ENCODE measurements around the gene JARID2. TPM values are rescaled to one million over a fixed set of nuclear protein-coding genes. Genes with fewer than 3 reads are reported as not detected.

Gene JARID2
- total and polyA plus RNA-seq, 2 of the 8 experiments (the other 6 are each of a cell fraction or from before 2014, with no cell fraction given) = 60.1 to 239 TPM

DNA sequence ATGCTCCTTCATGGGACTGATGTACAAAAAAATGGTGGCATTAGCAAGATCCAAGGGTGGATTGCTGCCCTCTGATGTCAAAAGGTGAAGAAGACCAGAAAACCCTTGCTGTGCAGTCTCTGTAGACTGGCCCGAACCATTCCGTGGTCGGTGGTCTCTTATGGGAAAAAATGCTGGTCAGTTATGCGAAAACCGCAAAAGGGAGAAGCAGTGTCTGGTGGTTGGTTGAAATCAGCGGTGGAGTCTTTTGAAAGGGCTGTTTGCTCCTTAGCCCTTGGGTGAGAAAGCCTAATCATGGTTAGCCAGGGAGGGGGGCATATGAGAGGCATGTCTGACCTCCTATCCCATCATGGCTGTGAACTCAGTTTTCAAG is 308.8 kb downstream of the JARID2 start (continued):
- TF ChIP-seq, protein P1, sequence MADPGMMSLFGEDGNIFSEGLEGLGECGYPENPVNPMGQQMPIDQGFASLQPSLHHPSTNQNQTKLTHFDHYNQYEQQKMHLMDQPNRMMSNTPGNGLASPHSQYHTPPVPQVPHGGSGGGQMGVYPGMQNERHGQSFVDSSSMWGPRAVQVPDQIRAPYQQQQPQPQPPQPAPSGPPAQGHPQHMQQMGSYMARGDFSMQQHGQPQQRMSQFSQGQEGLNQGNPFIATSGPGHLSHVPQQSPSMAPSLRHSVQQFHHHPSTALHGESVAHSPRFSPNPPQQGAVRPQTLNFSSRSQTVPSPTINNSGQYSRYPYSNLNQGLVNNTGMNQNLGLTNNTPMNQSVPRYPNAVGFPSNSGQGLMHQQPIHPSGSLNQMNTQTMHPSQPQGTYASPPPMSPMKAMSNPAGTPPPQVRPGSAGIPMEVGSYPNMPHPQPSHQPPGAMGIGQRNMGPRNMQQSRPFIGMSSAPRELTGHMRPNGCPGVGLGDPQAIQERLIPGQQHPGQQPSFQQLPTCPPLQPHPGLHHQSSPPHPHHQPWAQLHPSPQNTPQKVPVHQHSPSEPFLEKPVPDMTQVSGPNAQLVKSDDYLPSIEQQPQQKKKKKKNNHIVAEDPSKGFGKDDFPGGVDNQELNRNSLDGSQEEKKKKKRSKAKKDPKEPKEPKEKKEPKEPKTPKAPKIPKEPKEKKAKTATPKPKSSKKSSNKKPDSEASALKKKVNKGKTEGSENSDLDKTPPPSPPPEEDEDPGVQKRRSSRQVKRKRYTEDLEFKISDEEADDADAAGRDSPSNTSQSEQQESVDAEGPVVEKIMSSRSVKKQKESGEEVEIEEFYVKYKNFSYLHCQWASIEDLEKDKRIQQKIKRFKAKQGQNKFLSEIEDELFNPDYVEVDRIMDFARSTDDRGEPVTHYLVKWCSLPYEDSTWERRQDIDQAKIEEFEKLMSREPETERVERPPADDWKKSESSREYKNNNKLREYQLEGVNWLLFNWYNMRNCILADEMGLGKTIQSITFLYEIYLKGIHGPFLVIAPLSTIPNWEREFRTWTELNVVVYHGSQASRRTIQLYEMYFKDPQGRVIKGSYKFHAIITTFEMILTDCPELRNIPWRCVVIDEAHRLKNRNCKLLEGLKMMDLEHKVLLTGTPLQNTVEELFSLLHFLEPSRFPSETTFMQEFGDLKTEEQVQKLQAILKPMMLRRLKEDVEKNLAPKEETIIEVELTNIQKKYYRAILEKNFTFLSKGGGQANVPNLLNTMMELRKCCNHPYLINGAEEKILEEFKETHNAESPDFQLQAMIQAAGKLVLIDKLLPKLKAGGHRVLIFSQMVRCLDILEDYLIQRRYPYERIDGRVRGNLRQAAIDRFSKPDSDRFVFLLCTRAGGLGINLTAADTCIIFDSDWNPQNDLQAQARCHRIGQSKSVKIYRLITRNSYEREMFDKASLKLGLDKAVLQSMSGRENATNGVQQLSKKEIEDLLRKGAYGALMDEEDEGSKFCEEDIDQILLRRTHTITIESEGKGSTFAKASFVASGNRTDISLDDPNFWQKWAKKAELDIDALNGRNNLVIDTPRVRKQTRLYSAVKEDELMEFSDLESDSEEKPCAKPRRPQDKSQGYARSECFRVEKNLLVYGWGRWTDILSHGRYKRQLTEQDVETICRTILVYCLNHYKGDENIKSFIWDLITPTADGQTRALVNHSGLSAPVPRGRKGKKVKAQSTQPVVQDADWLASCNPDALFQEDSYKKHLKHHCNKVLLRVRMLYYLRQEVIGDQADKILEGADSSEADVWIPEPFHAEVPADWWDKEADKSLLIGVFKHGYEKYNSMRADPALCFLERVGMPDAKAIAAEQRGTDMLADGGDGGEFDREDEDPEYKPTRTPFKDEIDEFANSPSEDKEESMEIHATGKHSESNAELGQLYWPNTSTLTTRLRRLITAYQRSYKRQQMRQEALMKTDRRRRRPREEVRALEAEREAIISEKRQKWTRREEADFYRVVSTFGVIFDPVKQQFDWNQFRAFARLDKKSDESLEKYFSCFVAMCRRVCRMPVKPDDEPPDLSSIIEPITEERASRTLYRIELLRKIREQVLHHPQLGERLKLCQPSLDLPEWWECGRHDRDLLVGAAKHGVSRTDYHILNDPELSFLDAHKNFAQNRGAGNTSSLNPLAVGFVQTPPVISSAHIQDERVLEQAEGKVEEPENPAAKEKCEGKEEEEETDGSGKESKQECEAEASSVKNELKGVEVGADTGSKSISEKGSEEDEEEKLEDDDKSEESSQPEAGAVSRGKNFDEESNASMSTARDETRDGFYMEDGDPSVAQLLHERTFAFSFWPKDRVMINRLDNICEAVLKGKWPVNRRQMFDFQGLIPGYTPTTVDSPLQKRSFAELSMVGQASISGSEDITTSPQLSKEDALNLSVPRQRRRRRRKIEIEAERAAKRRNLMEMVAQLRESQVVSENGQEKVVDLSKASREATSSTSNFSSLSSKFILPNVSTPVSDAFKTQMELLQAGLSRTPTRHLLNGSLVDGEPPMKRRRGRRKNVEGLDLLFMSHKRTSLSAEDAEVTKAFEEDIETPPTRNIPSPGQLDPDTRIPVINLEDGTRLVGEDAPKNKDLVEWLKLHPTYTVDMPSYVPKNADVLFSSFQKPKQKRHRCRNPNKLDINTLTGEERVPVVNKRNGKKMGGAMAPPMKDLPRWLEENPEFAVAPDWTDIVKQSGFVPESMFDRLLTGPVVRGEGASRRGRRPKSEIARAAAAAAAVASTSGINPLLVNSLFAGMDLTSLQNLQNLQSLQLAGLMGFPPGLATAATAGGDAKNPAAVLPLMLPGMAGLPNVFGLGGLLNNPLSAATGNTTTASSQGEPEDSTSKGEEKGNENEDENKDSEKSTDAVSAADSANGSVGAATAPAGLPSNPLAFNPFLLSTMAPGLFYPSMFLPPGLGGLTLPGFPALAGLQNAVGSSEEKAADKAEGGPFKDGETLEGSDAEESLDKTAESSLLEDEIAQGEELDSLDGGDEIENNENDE (IDR thresholded peaks at IDR 0.05; ENCODE audit: insufficient replicate concordance, low read length) = no peak
- no peak for TF ChIP-seq MAFK (IDR thresholded peaks at IDR 0.05; ENCODE audit: low read depth, low read length)
- no peak for TF ChIP-seq SP2 (IDR thresholded peaks at IDR 0.05; ENCODE audit: low read length)
- TF ChIP-seq HDAC2 (IDR thresholded peaks at IDR 0.05; ENCODE audit: borderline replicate concordance in 1 of 2, low read depth in 2 of 2, low read length in 2 of 2) = no peak
- no peak for TF ChIP-seq CTBP2 (IDR thresholded peaks at IDR 0.05; ENCODE audit: borderline replicate concordance, insufficient read depth, insufficient read length, low read length)
